Brain microvascular endothelial cell (primary cell): Measurements from ENCODE around the gene ZXDC.

Experiments used
- DNase-seq: peaks from one replicate; pipeline ENCODE4 v3.0.0-alpha.2; 2020
- H3K27ac ChIP-seq: fragments of 250-450 bp; sonication (Bioruptor Pico); 2 replicates; pipeline ENCODE4 v1.5.1; 2020; ENCODE audit warnings: mild to moderate bottlenecking, moderate library complexity
- H3K27me3 ChIP-seq: fragments of 250-450 bp; sonication (Bioruptor Pico); replicated peaks from 2 replicates; pipeline ENCODE4 v1.5.1; 2020; ENCODE audit warnings: mild to moderate bottlenecking
- H3K36me3 ChIP-seq: fragments of 250-450 bp; sonication (Bioruptor Pico); replicated peaks from 2 replicates; pipeline ENCODE4 v1.5.1; 2020; ENCODE audit warnings: mild to moderate bottlenecking
- H3K4me3 ChIP-seq: 2 replicates; pipeline ENCODE4 v1.5.1; 2011; ENCODE audit warnings: low read depth, mild to moderate bottlenecking, control low read depth, low read length, moderate library complexity
- in situ Hi-C: cut with HindIII; loops from 2 replicates; pipeline ENCODE4 v1.10.0; 2017; ENCODE audit warnings: low sequenced_read_pairs, low pct_ligation_motif_present
- TF ChIP-seq, protein P1 (sequence below): IDR thresholded peaks from 2 replicates; pipeline ENCODE4 v1.5.1; 2011; ENCODE audit warnings: low read depth, mild to moderate bottlenecking, moderate library complexity, low read length, control low read depth, inconsistent platforms; ENCODE audit errors: missing control alignments

The ZXDC gene

DNA sequence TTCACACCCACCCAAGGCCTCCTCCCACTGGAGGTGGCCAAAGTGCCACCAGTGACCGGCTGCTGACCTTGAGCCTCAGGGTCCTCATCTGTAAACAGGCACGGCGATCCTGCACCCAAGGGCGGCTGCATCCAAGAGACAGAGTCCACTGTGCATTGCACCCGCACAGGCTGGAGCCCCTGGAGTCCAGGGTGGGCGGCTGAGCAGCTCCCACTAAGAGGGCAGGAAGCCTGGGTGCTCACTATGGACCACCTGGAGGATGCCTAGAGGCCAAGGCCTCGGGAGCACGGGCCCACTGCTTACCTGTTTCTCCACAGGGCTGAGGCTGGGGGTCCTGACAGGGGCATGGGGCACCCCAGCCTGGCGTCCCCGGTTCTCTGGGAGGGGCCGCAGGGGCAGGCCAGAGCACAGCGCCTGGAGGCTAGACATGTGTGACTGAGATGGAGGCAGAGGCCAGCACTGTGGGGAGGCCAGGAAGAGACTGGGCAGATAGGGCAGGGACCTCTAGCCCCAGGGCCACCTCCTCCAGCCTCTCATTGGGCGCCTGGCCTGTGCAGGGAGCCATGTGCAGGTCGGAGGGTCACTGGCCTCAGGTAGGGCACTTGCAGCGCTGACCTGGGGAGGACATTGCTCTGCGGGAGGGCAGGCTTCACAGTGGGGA lies 41.7 kb upstream of the ZXDC start, which contains the start of gene UROC1:
Gene UROC1 (minus strand): TSS at position 483 of the 661 bp plus-strand sequence. CDS start 54 bp downstream, at position 429.
- no peaks in the 10 kb centered on the region for H3K36me3 ChIP-seq
- no peak for DNase-seq
- in situ Hi-C loops: no loop called here
- TF ChIP-seq, protein P1, sequence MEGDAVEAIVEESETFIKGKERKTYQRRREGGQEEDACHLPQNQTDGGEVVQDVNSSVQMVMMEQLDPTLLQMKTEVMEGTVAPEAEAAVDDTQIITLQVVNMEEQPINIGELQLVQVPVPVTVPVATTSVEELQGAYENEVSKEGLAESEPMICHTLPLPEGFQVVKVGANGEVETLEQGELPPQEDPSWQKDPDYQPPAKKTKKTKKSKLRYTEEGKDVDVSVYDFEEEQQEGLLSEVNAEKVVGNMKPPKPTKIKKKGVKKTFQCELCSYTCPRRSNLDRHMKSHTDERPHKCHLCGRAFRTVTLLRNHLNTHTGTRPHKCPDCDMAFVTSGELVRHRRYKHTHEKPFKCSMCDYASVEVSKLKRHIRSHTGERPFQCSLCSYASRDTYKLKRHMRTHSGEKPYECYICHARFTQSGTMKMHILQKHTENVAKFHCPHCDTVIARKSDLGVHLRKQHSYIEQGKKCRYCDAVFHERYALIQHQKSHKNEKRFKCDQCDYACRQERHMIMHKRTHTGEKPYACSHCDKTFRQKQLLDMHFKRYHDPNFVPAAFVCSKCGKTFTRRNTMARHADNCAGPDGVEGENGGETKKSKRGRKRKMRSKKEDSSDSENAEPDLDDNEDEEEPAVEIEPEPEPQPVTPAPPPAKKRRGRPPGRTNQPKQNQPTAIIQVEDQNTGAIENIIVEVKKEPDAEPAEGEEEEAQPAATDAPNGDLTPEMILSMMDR: no peak
- H3K27me3 ChIP-seq: no peaks in the 10 kb centered on the region
- no peak within 1 kb of the TSS for H3K4me3 ChIP-seq
- no peak within 1 kb of the TSS for H3K27ac ChIP-seq

DNA sequence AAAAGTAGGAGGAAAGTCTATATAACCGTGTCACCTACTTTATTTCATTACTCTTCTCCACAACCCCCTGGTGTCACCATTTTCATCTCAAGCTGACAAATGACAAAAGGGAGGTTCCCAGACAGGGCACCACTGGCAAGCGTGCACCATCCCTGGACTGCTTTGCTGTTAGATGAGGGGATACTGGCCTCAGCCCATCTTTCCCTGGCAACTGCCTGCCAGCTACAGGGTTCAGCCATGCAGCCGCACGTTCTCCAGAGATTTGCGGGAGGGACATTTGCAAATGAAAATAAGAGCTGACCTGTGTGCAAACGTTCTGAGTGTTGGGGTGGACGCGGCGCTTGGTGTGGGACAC lies 41.2 kb upstream of the ZXDC start:
- no peak for DNase-seq
- TF ChIP-seq, protein P1: no peak
- Histone ChIP-seq H3K4me3 (no peak overlapping the region), H3K27me3 (no peaks in the 10 kb centered on the region), H3K36me3 (no peaks in the 10 kb centered on the region), H3K27ac (no peak overlapping the region)
- in situ Hi-C loops: no loop called here

DNA sequence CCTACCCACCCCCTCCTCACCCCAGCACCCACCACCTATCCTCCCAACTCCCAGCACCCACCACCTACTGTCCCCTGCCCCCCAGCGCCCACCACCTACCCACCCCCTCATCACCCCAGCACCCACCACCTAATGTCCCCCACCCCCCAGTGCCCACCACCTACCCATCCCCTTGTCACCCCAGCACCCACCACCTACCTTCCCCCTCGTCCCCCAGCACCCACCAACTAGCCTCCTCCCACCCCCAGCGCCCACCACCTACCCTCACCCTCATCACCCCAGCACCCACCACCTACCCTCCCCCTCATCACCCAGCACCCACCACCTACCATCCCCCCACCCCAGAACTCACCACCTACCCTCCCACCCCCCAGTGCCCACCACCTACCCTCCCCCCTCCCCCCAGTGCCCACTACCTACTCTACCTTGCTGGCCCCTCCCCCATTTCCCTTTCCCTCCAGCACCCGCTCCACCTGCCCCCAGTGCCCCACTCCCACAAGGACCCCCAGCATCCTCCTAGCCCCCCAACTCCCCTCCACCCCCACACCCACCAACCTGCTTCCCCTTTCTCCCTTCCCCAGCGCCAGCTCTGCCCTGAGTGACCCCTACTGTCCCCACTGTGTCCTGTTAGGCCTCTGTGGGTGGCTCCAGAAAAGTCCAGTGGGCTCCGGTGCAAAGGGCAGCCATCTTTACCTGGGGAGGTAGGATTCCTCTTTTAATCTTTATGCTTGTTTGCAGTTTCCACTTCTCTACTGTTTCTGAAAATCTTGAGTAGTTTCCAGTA lies 40.7 kb upstream of the ZXDC start:
- no peaks in the 10 kb centered on the region for H3K27me3 ChIP-seq
- H3K4me3 ChIP-seq: no peak overlapping the region
- TF ChIP-seq, protein P1: no peak
- no peaks in the 10 kb centered on the region for H3K36me3 ChIP-seq
- in situ Hi-C loops: no loop called here
- no peak for DNase-seq
- H3K27ac ChIP-seq: no peak overlapping the region

DNA sequence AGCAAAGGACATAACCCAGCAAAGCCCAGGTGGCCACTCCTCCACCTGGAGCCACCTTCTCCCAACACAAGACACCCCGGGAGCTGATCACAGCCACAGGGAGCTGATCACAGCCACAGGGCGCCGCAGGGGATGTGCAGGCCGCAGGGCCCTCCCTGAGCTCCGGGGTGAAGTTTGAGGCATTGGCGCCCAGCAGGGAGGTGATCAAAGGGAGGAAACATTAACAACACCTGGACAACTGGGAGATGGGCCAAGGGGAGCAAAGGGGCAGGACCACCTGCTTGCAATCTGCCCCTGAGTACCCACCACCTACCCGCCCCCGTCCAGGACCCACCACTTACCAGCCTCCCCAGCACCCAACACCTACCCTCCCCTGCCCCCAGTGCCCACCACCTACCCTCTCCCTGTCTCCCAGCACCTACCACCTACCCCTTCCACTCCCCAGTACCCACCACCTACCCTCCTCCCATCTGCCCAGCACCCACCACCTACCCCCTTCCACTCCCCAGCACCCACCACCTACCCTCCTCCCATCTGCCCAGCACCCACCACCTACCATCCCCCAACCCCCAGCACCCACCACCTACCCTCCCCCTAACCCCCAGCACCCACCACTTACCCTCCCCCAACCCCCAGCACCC lies 39.5 kb upstream of the ZXDC start:
- no peak for DNase-seq
- Histone ChIP-seq H3K27me3 (no peaks in the 10 kb centered on the region), H3K4me3 (no peak overlapping the region), H3K27ac (no peak overlapping the region), H3K36me3 (no peaks in the 10 kb centered on the region)
- TF ChIP-seq, protein P1: no peak
- in situ Hi-C loops: no loop called here

DNA sequence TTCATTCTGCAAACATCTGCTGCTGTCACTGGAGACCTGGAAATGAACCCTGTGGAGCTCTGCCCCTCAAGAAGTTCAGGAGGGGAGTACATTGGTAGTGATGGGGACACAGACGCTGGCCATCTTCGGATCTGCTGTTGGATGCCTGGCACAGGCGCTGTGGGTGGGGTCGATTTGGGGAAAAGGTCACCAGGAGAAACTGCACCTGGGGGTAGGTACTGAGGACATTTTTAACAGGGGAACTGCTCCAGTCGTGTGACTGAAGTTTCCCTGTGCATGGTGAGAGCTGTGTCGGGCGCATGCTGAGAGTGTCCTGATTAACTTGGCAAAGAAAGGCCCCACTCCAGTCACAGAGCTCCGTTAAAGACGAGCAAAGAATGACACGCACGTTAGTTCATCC lies 38.5 kb upstream of the ZXDC start:
- Histone ChIP-seq H3K27ac (no peak overlapping the region), H3K4me3 (no peak overlapping the region), H3K27me3 (no peaks in the 10 kb centered on the region), H3K36me3 (no peaks in the 10 kb centered on the region)
- TF ChIP-seq, protein P1: no peak
- DNase-seq: no peak
- in situ Hi-C loops: no loop called here
